ENCODE data around the gene PTPRB.

PTPRB gene

DNA sequence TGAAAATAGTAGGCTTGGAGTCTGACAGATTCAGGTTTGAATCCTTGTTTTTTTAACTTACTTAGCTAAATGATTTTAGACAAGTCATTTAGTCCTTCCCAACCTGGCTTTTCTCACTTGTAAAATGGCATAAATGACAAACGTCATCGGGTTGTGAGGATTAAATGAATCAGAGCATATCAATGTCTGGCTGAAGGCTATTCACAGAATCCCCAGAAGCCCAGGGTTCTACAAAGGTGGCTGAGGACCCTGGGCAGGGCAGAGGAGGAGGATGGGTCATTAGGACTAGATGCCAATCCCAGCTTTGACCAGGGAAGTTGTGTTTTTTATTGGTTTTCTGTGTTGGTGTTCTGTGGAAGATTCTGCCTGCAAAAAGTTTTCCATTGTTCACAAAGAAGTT is 7.6 kb upstream of the PTPRB start:
- no peaks in the 10 kb centered on the region for H3K36me3 ChIP-seq (ENCODE audit: control insufficient read depth in 2 of 2, insufficient read depth in 1 of 2, low read length in 2 of 2)
- ChIA-PET CTCF (interaction anchor here (1.1 kb wide), 1 partner anchor 659 kb away, joined by 3 read pairs; no protein-coding TSS in a partner anchor), POLR2A (no interaction called here)
- H3K9me3 ChIP-seq (ENCODE audit: control insufficient read depth, insufficient read depth, low read depth, low read length), result no peaks in the 10 kb centered on the region
- TF ChIP-seq ZNF48 (tag by site-specific recombination; IDR thresholded peaks at IDR 0.05), result no peak
- TF ChIP-seq ZNF175 (tag by site-specific recombination; IDR thresholded peaks at IDR 0.05), result no peak
- TF ChIP-seq ZNF501 (tag by site-specific recombination; IDR thresholded peaks at IDR 0.05), result no peak
- TF ChIP-seq ZBTB20 (tag by site-specific recombination; IDR thresholded peaks at IDR 0.05), result no peak
- TF ChIP-seq KLF1 (tag by site-specific recombination; IDR thresholded peaks at IDR 0.05), result no peak
- TF ChIP-seq, protein P1, sequence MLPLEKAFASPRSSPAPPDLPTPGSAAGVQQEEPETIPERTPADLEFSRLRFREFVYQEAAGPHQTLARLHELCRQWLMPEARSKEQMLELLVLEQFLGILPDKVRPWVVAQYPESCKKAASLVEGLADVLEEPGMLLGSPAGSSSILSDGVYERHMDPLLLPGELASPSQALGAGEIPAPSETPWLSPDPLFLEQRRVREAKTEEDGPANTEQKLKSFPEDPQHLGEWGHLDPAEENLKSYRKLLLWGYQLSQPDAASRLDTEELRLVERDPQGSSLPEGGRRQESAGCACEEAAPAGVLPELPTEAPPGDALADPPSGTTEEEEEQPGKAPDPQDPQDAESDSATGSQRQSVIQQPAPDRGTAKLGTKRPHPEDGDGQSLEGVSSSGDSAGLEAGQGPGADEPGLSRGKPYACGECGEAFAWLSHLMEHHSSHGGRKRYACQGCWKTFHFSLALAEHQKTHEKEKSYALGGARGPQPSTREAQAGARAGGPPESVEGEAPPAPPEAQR (tag by site-specific recombination; IDR thresholded peaks at IDR 0.05), result no peak
- TF ChIP-seq ZNF776 (tag by site-specific recombination; IDR thresholded peaks at IDR 0.05; ENCODE audit: borderline replicate concordance), result no peak
- TF ChIP-seq, protein P2, sequence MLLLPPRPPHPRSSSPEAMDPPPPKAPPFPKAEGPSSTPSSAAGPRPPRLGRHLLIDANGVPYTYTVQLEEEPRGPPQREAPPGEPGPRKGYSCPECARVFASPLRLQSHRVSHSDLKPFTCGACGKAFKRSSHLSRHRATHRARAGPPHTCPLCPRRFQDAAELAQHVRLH (tag by site-specific recombination; IDR thresholded peaks at IDR 0.05), result no peak
- H3K4me1 ChIP-seq (ENCODE audit: control insufficient read depth, insufficient read depth, low read length), result peaks cover 4% of the 10 kb centered on the region; the same call in 1 of the 2 replicates
- no peak overlapping the region for H3K27ac ChIP-seq (ENCODE audit: extremely low read depth, low read depth, low read length)
- H3K4me3 ChIP-seq (ENCODE audit: low read depth, low read length), result no peak overlapping the region

DNA sequence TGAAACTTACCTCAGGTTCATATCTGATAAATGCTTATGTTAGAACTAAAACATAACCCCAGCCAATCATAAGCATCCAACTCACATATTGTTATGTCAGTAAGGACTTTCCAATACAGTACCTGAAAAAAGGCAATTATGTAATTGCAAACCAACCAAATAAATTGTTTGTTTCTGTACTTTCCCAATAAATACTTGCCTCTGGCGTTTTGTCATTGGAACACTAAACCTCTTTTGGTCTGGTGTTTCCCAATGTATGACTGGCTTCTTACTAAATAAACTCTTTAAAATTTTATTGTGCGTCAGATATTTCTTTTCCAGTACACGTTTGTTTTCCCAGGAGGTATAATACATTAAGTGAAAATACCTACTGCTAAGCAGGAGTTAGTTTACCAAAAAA is 6.7 kb upstream of the PTPRB start:
- no peak overlapping the region for H3K4me3 ChIP-seq (ENCODE audit: low read depth, low read length)
- H3K9me3 ChIP-seq (ENCODE audit: control insufficient read depth, insufficient read depth, low read depth, low read length), result no peaks in the 10 kb centered on the region
- H3K27ac ChIP-seq (ENCODE audit: extremely low read depth, low read depth, low read length), result no peak overlapping the region
- POLR2A ChIA-PET, result no interaction called here
- TF ChIP-seq ZSCAN30 (tag by site-specific recombination; IDR thresholded peaks at IDR 0.05) (no peak), ZBTB48 (tag by site-specific recombination; IDR thresholded peaks at IDR 0.05) (no peak), ZNF660 (tag by site-specific recombination; IDR thresholded peaks at IDR 0.05) (no peak), ZNF510 (tag by site-specific recombination; IDR thresholded peaks at IDR 0.05; ENCODE audit: insufficient replicate concordance) (no peak), SCRT1 (tag by site-specific recombination; IDR thresholded peaks at IDR 0.05; ENCODE audit: borderline replicate concordance) (no peak), ZNF202 (tag by site-specific recombination; IDR thresholded peaks at IDR 0.05; ENCODE audit: borderline replicate concordance) (no peak)
- TF ChIP-seq, protein P3, sequence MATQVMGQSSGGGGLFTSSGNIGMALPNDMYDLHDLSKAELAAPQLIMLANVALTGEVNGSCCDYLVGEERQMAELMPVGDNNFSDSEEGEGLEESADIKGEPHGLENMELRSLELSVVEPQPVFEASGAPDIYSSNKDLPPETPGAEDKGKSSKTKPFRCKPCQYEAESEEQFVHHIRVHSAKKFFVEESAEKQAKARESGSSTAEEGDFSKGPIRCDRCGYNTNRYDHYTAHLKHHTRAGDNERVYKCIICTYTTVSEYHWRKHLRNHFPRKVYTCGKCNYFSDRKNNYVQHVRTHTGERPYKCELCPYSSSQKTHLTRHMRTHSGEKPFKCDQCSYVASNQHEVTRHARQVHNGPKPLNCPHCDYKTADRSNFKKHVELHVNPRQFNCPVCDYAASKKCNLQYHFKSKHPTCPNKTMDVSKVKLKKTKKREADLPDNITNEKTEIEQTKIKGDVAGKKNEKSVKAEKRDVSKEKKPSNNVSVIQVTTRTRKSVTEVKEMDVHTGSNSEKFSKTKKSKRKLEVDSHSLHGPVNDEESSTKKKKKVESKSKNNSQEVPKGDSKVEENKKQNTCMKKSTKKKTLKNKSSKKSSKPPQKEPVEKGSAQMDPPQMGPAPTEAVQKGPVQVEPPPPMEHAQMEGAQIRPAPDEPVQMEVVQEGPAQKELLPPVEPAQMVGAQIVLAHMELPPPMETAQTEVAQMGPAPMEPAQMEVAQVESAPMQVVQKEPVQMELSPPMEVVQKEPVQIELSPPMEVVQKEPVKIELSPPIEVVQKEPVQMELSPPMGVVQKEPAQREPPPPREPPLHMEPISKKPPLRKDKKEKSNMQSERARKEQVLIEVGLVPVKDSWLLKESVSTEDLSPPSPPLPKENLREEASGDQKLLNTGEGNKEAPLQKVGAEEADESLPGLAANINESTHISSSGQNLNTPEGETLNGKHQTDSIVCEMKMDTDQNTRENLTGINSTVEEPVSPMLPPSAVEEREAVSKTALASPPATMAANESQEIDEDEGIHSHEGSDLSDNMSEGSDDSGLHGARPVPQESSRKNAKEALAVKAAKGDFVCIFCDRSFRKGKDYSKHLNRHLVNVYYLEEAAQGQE (tag by site-specific recombination; IDR thresholded peaks at IDR 0.05), result no peak
- CTCF ChIA-PET, result interaction anchor here (0.6 kb wide), 1 partner anchor 1034 kb away, joined by 3 read pairs; no protein-coding TSS in a partner anchor
- no peaks in the 10 kb centered on the region for H3K36me3 ChIP-seq (ENCODE audit: control insufficient read depth in 2 of 2, insufficient read depth in 1 of 2, low read length in 2 of 2)
- peaks cover 4% of the 10 kb centered on the region; the same call in 1 of the 2 replicates for H3K4me1 ChIP-seq (ENCODE audit: control insufficient read depth, insufficient read depth, low read length)

DNA sequence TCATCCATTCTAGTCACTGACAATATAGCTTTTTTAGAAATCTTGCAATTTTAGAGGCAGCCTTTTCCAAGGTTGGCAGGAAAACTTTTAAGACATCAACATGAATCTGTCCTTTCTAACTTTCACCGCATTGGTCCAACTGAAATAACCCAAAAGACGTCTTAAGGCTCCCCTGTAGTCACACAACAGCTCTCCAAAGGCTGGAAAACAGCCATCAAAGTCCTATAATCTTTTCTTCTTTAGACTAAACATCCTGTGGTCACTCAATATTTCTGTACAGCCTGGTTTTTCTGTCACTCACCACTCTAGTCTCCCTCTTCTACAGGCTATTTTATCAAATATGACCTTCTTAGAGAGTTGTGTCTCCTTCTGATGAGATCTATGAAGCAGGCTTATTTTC is 4.5 kb upstream of the PTPRB start:
- no peaks in the 10 kb centered on the region for H3K36me3 ChIP-seq (ENCODE audit: control insufficient read depth in 2 of 2, insufficient read depth in 1 of 2, low read length in 2 of 2)
- TF ChIP-seq ZNF416 (tag by site-specific recombination; IDR thresholded peaks at IDR 0.05) (no peak), ZNF23 (tag by site-specific recombination; IDR thresholded peaks at IDR 0.05; ENCODE audit: borderline replicate concordance) (no peak), MYNN (tag by site-specific recombination; IDR thresholded peaks at IDR 0.05; ENCODE audit: borderline replicate concordance) (no peak), ZNF791 (tag by site-specific recombination; IDR thresholded peaks at IDR 0.05) (no peak), ZNF140 (tag by site-specific recombination; IDR thresholded peaks at IDR 0.05) (no peak), ZNF433 (tag by site-specific recombination; IDR thresholded peaks at IDR 0.05; ENCODE audit: low read depth) (no peak), ZNF404 (tag by site-specific recombination; IDR thresholded peaks at IDR 0.05) (no peak)
- TF ChIP-seq, protein P4, sequence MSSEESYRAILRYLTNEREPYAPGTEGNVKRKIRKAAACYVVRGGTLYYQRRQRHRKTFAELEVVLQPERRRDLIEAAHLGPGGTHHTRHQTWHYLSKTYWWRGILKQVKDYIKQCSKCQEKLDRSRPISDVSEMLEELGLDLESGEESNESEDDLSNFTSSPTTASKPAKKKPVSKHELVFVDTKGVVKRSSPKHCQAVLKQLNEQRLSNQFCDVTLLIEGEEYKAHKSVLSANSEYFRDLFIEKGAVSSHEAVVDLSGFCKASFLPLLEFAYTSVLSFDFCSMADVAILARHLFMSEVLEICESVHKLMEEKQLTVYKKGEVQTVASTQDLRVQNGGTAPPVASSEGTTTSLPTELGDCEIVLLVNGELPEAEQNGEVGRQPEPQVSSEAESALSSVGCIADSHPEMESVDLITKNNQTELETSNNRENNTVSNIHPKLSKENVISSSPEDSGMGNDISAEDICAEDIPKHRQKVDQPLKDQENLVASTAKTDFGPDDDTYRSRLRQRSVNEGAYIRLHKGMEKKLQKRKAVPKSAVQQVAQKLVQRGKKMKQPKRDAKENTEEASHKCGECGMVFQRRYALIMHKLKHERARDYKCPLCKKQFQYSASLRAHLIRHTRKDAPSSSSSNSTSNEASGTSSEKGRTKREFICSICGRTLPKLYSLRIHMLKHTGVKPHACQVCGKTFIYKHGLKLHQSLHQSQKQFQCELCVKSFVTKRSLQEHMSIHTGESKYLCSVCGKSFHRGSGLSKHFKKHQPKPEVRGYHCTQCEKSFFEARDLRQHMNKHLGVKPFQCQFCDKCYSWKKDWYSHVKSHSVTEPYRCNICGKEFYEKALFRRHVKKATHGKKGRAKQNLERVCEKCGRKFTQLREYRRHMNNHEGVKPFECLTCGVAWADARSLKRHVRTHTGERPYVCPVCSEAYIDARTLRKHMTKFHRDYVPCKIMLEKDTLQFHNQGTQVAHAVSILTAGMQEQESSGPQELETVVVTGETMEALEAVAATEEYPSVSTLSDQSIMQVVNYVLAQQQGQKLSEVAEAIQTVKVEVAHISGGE (tag by site-specific recombination; conservative IDR thresholded peaks at IDR 0.05; ENCODE audit: low read depth), result no peak
- H3K4me1 ChIP-seq (ENCODE audit: control insufficient read depth, insufficient read depth, low read length), result peaks cover 14% of the 10 kb centered on the region
- ChIA-PET CTCF (interaction anchor here (0.6 to 1.2 kb wide), 2 partner anchors 23 to 281 kb away, joined by 3 to 4 read pairs; no protein-coding TSS in a partner anchor), POLR2A (no interaction called here)
- no peak overlapping the region for H3K27ac ChIP-seq (ENCODE audit: extremely low read depth, low read depth, low read length)
- H3K9me3 ChIP-seq (ENCODE audit: control insufficient read depth, insufficient read depth, low read depth, low read length), result no peaks in the 10 kb centered on the region
- no peak overlapping the region for H3K4me3 ChIP-seq (ENCODE audit: low read depth, low read length)

Measured in HEK293 (cell line).